Ishikawa (cell line): ENCODE data around the gene PCNA.

ENCODE experiments used
- CEBPB ChIP-seq: IDR thresholded peaks from 2 replicates; pipeline ENCODE4 v1.6.1; 2012
- EGR1 ChIP-seq: IDR thresholded peaks from 2 replicates; pipeline ENCODE4 v1.6.1; 2012

DNA sequence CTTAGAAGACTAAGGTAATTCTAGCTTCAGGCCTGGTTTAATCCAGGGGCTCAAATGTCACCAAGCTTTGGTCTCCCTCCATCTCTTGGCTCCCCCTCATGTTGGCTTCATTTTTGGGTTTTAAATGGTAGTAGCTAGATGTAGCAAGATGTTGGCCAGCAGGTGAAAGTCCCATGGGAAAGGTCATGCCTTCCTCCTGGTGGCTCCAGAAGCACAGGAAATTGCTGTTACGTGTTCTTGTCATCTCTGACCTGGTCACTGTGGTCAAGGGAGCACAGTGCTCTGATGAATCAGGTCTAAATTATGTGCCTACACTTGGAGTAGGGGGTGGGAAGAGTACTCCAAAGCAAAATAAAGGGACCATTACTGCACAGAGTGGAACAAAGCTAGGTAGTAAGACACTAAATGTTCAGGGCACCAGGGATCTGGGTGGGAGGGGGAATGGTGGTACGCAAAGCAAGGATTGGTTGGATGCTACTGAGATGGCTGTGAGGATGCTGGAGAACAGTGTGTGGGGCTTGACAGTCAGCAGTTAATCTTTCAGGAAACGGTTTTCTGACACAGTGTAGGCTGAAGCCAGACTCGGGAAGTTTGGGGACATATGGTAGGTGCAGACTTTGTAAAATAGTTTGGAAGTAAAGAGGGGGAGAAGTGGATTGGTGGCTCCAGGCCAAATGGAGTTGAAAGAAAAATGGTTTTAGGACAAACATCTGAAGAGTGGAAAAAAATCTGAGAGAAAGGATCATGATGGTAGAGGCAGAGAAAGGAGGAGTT is 37.1 kb upstream of the PCNA start:
- TF ChIP-seq EGR1 (no peak), CEBPB (no peak)
